ENCODE measurements around the gene MCL1. TPM values are rescaled to one million over a fixed set of nuclear protein-coding genes. Genes with fewer than 3 reads are reported as not detected.
A peak's percentile ranks its signal among the peaks of the same experiment; 100 is the strongest.

The MCL1 gene
- total RNA-seq, 2 experiments from 2014 or later, result 249 to 261 TPM

- POLR2A ChIA-PET, result interaction anchor here (0.5 kb wide), 1 partner anchor 159 kb away, joined by 3 read pairs; no protein-coding TSS in a partner anchor
- Mint-ChIP-seq H3K27me3 (ENCODE audit: low read depth) (no peaks in the 10 kb centered on the region), H3K27ac (no peak overlapping the region), H3K4me3 (no peak overlapping the region), H3K36me3 (ENCODE audit: low read depth) (no peaks in the 10 kb centered on the region), H3K9me3 (ENCODE audit: insufficient read depth) (no peaks in the 10 kb centered on the region), H3K4me1 (ENCODE audit: low read depth) (peaks cover 5% of the 10 kb centered on the region)
- CTCF ChIA-PET, result interaction anchor here (1.0 to 2.1 kb wide), 4 partner anchors 9 to 281 kb away, joined by 3 to 7 read pairs (median 5); partner anchors contain the start of gene FALEC
- DNase-seq, result no peak
- no peak for ATAC-seq
Measured at GRCh38 chr1:150536836-150537731, 42.3 kb downstream of the MCL1 start.

GRCh38 chr1:150535511-150536287 lies 43.7 kb downstream of the MCL1 start:
- H3K27ac Mint-ChIP-seq, result no peak overlapping the region
- ATAC-seq (no peak), DNase-seq (no peak)
- ChIA-PET CTCF (interaction anchor here (1.0 to 1.5 kb wide), 3 partner anchors 13 to 280 kb away, joined by 3 to 7 read pairs (median 3); partner anchors contain the start of gene FALEC), POLR2A (no interaction called here)
- no peaks in the 10 kb centered on the region for H3K36me3 Mint-ChIP-seq (ENCODE audit: low read depth)
- H3K4me1 Mint-ChIP-seq (ENCODE audit: low read depth), result peaks cover 5% of the 10 kb centered on the region
- no peaks in the 10 kb centered on the region for H3K9me3 Mint-ChIP-seq (ENCODE audit: insufficient read depth)
- no peak overlapping the region for H3K4me3 Mint-ChIP-seq
- no peaks in the 10 kb centered on the region for H3K27me3 Mint-ChIP-seq (ENCODE audit: low read depth)

- ATAC-seq (no peak), DNase-seq (no peak)
- ChIA-PET CTCF (interaction anchor here (0.9 to 2.6 kb wide), 3 partner anchors 21 to 281 kb away, joined by 3 to 11 read pairs (median 3); no protein-coding TSS in a partner anchor), POLR2A (interaction anchor here (0.9 kb wide), 1 partner anchor 275 kb away, joined by 3 read pairs; no protein-coding TSS in a partner anchor)
- Mint-ChIP-seq H3K4me1 (ENCODE audit: low read depth) (peaks cover 5% of the 10 kb centered on the region), H3K9me3 (ENCODE audit: insufficient read depth) (no peaks in the 10 kb centered on the region), H3K27me3 (ENCODE audit: low read depth) (no peaks in the 10 kb centered on the region), H3K4me3 (no peak overlapping the region), H3K36me3 (ENCODE audit: low read depth) (no peaks in the 10 kb centered on the region), H3K27ac (no peak overlapping the region)
Measured at GRCh38 chr1:150534002-150534401, 45.4 kb downstream of the MCL1 start.

DNA sequence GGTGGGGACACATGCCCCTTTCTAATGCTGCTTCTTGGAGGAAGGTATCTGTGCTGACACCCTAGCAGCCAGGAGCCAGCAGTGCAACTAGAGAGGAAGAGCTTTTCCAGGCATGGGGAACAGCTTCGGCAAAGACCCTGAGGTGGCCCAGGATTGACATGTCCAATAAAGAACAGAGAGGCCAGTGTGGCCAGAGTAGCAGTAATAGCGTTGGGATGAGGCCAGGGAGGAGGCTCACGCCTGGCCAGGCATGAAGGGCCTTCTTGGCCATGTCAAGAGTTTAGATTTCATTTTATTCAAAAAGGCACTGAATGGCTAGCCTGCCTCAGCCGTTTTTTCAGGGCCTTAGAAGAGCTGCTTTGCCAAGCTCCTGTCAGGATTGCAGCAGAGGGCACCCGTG lies 46.5 kb downstream of the MCL1 start:
- no peaks in the 10 kb centered on the region for H3K27me3 Mint-ChIP-seq (ENCODE audit: low read depth)

GRCh38 chr1:150530491-150531159 lies 48.8 kb downstream of the MCL1 start:
- Mint-ChIP-seq H3K27ac (no peak overlapping the region), H3K27me3 (ENCODE audit: low read depth) (no peaks in the 10 kb centered on the region), H3K4me1 (ENCODE audit: low read depth) (peaks cover 5% of the 10 kb centered on the region), H3K36me3 (ENCODE audit: low read depth) (no peaks in the 10 kb centered on the region), H3K4me3 (no peak overlapping the region), H3K9me3 (ENCODE audit: insufficient read depth) (no peaks in the 10 kb centered on the region)
- ChIA-PET CTCF (interaction anchor here (1.4 to 3.0 kb wide), 5 partner anchors 14 to 275 kb away, joined by 5 to 26 read pairs (median 9); partner anchors contain the start of gene FALEC), POLR2A (no interaction called here)
- DNase-seq (no peak), ATAC-seq (no peak)

More for the DNA sequence above, 46.5 kb downstream of the MCL1 start:
- ATAC-seq (no peak), DNase-seq (no peak)
- CTCF ChIA-PET, result interaction anchor here (0.6 to 3.0 kb wide), 26 partner anchors 9 to 277 kb away, joined by 3 to 26 read pairs (median 4); partner anchors contain the start of genes FALEC and TARS2
- Mint-ChIP-seq H3K9me3 (ENCODE audit: insufficient read depth) (no peaks in the 10 kb centered on the region), H3K36me3 (ENCODE audit: low read depth) (no peaks in the 10 kb centered on the region), H3K4me3 (no peak overlapping the region), H3K4me1 (ENCODE audit: low read depth) (peaks cover 5% of the 10 kb centered on the region), H3K27ac (peak overlapping the region; percentile 19)
- POLR2A ChIA-PET, result interaction anchor here (1.1 kb wide), 1 partner anchor 17 kb away, joined by 3 read pairs; the partner anchor contains the start of gene FALEC

GRCh38 chr1:150529017-150529416 lies 50.4 kb downstream of the MCL1 start:
- no peaks in the 10 kb centered on the region for H3K36me3 Mint-ChIP-seq (ENCODE audit: low read depth)
- no peak overlapping the region for H3K27ac Mint-ChIP-seq
- ATAC-seq, result no peak
- ChIA-PET POLR2A (no interaction called here), CTCF (interaction anchor here (0.6 to 1.1 kb wide), 3 partner anchors 8 to 129 kb away, joined by 3 read pairs; no protein-coding TSS in a partner anchor)
- DNase-seq, result no peak
- H3K27me3 Mint-ChIP-seq (ENCODE audit: low read depth), result no peaks in the 10 kb centered on the region
- H3K9me3 Mint-ChIP-seq (ENCODE audit: insufficient read depth), result no peaks in the 10 kb centered on the region
- H3K4me3 Mint-ChIP-seq, result no peak overlapping the region
- peaks cover 5% of the 10 kb centered on the region for H3K4me1 Mint-ChIP-seq (ENCODE audit: low read depth)

DNA sequence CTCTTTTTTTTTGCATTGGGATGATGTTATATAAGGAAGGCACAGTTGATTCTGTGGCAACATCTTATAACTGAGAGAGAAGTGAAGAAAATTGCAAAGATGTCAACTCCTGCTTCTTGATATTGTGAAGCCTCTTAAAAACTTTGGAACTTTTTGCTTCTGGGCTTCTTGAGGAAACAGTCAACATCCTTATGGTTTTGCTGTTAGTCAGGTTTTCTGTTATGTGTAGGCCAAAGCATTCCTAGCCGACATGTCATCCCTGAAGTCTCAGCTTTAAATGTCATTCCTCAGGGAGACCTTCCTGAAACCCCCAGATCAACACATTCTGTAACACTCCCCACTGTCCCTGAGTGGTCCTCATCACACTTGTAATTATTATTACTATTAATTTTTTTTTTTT lies 51.2 kb downstream of the MCL1 start:
- POLR2A ChIA-PET, result no interaction called here

DNA sequence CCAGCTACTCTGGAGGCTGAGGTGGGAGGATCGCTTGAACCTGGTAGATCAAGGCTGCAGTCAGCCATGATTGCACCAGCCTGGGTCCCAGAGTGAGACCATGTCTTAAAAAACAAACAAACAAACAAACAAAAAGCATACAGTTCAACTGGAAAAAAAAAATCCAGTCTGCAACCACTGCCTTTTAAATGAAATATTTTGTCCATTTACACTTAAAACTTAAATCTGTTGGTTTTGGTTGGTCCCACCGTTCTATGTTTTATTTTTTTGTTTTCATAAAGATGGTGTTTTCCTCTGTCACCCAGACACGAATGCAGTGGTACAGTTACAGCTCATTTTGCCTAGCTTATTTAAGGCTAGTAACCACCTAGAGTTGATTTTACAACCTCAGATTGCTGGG lies 54.1 kb downstream of the MCL1 start:
- ATAC-seq, result no peak
- Mint-ChIP-seq H3K4me3 (no peak overlapping the region), H3K27ac (no peak overlapping the region), H3K36me3 (ENCODE audit: low read depth) (no peaks in the 10 kb centered on the region), H3K27me3 (ENCODE audit: low read depth) (peaks cover 5% of the 10 kb centered on the region), H3K4me1 (ENCODE audit: low read depth) (peaks cover 6% of the 10 kb centered on the region), H3K9me3 (ENCODE audit: insufficient read depth) (no peaks in the 10 kb centered on the region)
- no peak for DNase-seq
- ChIA-PET CTCF (no interaction called here), POLR2A (no interaction called here)

More for the DNA sequence above, 51.2 kb downstream of the MCL1 start:
- DNase-seq (no peak), ATAC-seq (no peak)
- Mint-ChIP-seq H3K27ac (no peak overlapping the region), H3K4me1 (ENCODE audit: low read depth) (peaks cover 5% of the 10 kb centered on the region), H3K27me3 (ENCODE audit: low read depth) (no peaks in the 10 kb centered on the region), H3K36me3 (ENCODE audit: low read depth) (no peaks in the 10 kb centered on the region), H3K9me3 (ENCODE audit: insufficient read depth) (no peaks in the 10 kb centered on the region), H3K4me3 (no peak overlapping the region)
- CTCF ChIA-PET, result interaction anchor here (1.0 to 1.9 kb wide), 3 partner anchors 9 to 128 kb away, joined by 3 to 6 read pairs (median 3); no protein-coding TSS in a partner anchor

Small RNA genes lying within 50 kb of the gene (microRNA-seq; reads per million reads assigned to microRNA genes)
- gene MIR4257, result not detected

Other genes with a start within 250 kb of the MCL1 start
- gene RPRD2, start 215.5 kb downstream of the MCL1 start, total RNA-seq, result 10 to 100 TPM; 29.5 to 32.5 TPM
- gene TARS2, start 92.2 kb downstream of the MCL1 start, total RNA-seq, result 10 to 100 TPM; 29.8 to 33.7 TPM
- gene ECM1, start 71.5 kb downstream of the MCL1 start, total RNA-seq, result under 1 TPM; 0.71 to 0.78 TPM
- gene FALEC, start 63.9 kb downstream of the MCL1 start, total RNA-seq, result not detected
- gene ADAMTSL4, start 30.2 kb downstream of the MCL1 start, total RNA-seq, result not detected
- 100 to 1,000 TPM; 208 to 214 TPM for gene ENSA, start 50.0 kb upstream of the MCL1 start, total RNA-seq
- gene GOLPH3L, start 117.5 kb upstream of the MCL1 start, total RNA-seq, result 10 to 100 TPM; 19.4 to 21.2 TPM
- under 1 TPM in 1 of 2 experiments, not detected in 1; 0.40 TPM for gene HORMAD1, start 141.3 kb upstream of the MCL1 start, total RNA-seq
- 10 to 100 TPM; 65.8 to 73.2 TPM for gene CTSS, start 186.2 kb upstream of the MCL1 start, total RNA-seq
- 1 to 10 TPM; 5.9 to 6.4 TPM for gene CTSK, start 228.7 kb upstream of the MCL1 start, total RNA-seq

Data from activated CD8-positive, alpha-beta T cell treated with anti-CD3 and anti-CD28 coated beads, Interleukin-2, amount 10 ng/mL, durations not matched to agents 7 days and 5 days (primary cell).